Measurements from ENCODE around the gene CCDC187. TPM values are rescaled to one million over a fixed set of nuclear protein-coding genes. Genes with fewer than 3 reads are reported as not detected.
"Not testable (repeated sequence)": the region's sequence is repeated elsewhere in the genome, so short reads cannot be mapped to it uniquely, and the experiment has no call there.

CCDC187 gene
- total RNA-seq, 1 donor from 2014 or later = not detected

DNA sequence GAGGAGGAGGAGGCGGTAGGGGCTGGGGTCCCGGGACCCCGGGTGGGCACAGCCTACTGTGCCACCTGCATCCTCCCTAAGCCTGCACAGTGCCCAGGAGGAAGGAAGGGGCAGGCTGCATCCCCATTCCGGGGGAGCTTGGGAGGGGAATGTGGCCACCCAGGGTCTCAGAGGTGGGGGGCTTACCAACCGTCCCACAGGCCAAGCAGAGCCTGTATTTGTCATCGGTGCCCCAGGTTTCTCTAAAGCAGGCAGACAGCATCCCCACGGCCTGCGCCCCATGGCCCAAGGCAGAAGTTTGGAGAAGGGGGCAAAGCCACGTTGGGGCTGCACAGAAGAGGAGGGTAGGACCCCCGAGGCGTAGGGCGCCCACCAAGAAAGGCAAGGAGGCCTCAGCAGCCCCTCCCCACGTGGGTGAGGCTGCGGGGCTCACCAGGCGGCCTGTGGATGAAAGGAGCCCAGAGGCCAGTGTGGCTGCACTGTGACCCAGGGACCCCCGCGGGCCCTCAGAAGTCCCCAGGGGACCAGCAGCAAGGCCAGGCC lies 22.9 kb upstream of the CCDC187 start:
- no peak for DNase-seq (ENCODE audit: low read depth)

DNA sequence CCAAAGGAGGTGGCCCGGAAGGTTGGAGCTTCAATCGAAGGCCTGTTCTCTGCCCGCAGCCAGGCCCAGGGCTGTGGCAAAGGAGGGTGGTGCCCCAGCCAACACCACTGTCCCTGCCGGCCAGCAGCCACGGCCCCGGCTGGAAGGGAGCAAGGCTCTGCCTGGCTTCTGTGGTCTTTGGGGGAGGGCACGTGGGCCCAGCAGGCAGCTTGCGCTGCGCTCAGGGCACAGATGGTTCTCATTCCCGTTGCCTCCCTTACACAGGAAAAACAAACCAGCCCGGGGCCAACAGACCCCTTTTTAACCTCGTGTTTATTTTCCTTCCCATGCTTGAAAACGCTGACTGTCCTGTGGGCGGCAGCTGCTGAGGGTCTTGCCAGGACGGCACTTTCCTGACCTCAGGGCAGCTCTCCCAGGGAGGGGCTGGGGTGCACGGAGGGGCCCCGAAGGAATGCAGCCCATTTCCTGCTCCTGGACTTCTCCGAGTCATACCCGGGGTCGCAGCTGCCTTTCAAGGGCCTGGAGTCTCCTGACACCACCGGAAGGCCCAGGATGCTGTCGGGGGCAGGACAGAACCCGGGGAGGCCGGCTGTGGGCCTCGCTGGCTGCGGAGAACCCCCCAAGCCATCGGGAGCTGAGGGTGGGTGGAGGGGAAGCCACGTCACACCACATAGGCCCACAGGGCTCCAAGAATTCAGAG lies 22.3 kb upstream of the CCDC187 start:
- DNase-seq (ENCODE audit: low read depth) = no peak

DNA sequence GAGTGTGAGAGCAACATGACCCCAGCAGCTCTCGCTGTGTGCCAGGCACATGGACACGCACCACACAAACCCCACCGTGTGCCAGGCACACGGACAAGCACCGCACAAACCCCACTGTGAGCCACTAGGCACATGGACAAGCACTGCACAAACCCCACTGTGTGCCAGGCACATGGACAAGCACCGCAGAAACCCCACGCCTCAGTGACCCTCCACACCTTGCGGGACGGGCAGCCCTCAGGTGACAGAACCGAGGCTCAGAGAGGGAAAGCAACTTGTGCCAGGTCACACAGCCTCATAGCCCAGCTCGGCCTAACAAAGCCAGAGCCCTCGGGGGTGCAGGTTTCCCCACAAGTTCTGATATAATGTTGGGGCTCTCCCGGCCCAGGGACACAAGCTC lies 21.5 kb upstream of the CCDC187 start:
- DNase-seq (ENCODE audit: low read depth) = no peak

DNA sequence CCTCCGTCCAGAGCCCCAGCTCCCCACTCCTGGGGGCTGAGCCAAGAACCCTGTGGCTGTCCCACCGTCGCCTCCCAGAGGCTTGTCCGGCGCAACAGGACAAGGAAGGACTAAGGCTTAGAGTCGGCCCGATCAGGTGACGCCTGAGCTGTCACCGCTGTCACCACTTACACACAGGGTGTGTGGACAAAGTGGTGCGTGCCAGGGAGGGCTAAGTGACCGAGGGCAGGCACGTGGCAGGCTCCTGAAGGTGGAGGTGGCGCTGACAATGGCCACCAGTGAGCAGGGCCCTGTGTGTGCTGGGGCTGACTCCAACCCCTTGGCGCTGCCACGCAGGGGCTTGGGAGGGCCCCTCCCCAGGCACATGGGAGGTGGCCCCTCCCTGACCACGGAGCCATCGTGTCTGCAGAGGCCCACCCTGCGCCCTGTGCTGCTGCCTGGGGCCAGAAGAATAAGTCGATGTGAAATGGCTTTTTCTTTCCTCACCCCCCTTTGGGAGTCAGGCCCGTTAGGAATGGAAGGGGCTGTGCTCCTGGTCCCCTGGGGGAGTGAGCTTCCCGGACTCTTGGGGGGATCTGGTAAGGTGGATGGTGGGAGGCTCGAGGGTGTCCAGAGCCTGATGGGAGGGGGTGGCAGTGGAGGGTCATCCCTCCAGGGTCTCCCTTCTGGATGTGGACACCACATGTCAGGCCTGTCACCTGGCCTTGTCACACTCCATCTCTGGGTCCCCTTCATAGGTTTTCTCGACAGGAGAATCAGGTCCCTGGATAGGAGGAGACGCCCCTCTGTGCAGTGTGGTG lies 20.8 kb upstream of the CCDC187 start:
- no peak for DNase-seq (ENCODE audit: low read depth)

DNA sequence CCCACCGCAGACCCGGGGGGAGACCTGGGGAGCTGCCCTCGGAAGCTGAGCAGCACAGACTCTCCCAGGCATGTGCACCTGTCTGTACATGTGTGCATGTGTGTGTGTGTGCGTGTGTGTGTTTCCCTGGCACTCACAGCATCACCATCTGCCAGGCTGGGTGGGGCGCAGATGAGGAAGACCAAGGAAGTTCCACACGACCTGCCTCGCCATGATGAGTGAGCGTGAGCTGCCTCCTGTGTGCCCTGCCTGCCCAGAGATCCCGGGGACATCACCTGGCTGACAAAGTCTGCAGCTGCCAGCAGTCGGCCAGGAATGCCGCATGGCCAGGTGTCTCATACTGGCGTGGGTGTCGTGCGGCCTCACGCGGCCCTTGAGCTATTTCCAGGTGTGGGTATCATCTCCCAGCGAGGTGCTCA lies 19.5 kb upstream of the CCDC187 start:
- no peak for DNase-seq (ENCODE audit: low read depth)

DNA sequence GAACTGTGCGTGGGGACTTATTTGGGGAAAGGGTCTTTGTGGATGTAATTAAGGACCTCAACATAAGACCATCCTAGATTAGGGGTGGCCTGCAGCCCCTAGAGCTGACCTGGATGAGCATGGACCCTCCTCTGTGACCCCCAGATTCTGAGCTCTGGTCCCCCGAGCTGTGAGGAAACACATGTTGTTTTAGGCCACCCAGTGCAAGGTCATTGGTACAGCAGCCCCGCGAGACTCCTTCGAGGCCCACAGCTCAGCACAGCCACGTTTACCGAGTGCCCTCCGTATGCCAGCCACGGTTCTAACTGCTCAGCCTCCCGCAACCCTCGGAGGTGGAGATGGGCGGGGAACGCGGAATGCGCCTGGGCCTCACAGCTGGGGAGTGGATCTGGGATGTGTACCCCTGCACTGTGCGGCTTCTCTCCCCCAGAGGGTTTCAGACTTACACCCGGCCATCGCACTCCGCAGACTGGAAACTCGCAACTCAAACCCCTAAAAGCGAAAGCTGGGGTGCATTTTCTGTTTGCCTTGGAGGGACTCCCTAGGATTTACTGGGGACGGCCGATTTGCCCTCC lies 18.9 kb upstream of the CCDC187 start:
- DNase-seq (ENCODE audit: low read depth) = no peak

DNA sequence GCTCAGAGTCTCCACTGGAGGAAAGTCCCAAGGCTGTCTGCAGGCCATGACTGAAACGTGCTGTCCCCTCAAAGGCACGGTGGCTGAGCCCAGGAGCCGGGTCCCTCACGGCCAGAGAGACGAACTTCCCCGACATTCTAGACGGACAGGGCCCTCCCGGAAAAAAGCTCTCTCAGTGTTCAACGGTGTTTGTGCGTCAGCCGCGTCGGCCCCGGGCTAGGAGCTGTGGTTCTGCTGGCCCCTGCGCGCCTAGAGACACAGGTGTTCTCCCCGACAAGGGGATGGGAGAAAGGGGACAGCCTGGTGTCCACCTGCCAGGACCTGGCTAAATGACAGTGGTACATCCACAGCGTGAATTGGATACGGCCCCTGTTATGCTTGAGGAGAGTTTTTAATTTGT lies 17.7 kb upstream of the CCDC187 start:
- DNase-seq (ENCODE audit: low read depth) = no peak

DNA sequence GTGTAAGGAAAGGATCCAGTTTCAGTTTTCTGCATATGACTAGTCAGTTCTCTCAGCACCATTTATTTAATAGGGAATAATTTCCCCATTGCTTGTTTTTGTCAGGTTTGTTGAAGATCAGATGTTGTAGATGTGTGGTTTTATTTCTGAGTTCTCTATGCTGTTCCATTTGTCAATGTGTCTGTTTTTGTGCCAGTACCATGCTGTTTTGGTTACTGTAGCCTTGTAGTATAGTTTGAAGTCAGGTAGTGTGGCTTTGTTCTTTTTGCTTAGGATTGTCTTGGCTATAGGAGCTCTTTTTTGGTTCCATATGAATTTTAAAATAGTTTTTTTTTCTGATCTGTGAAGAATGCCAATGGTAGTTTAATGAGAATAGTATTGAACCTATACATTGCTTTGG lies 17.1 kb upstream of the CCDC187 start:
- DNase-seq (ENCODE audit: low read depth) = not testable (repeated sequence)

DNA sequence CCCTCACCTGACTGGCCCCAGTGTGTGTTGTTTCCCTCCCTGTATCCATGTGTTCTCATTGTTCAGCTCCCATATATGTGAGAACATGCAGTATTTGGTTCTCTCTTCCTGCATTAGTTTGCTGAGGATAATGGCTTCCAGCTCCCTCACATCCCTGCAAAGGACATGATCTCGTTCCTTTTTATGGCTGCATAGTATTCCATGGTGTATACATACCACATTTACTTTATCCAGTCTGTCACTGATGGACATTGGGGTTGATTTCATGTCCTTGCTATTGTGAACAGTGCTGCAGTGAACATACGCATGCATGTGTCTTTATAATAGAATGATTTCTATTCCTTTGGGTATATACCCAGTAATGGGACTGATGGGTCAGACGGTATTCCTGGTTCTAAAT lies 16.1 kb upstream of the CCDC187 start:
- DNase-seq (ENCODE audit: low read depth) = not testable (repeated sequence)

DNA sequence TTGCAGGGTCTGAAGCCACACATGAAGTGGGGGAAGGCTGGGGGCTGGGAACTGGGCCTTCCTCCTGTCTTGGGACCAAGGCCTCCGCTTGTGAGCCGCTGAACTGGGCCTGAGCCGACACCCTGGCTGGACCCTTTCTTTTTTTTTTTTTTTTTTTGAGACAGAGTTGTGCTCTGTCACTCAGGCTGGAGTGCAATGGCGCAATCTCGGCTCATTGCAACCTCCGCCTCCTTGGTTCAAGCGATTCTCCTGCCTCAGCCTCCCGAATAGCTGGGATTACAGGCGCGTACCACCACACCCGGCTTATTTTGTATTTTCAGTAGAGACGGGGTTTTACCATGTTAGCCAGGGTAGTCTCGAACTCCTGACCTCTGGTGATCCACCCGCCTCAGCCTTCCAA lies 15.3 kb upstream of the CCDC187 start:
- DNase-seq (ENCODE audit: low read depth) = not testable (repeated sequence)

DNA sequence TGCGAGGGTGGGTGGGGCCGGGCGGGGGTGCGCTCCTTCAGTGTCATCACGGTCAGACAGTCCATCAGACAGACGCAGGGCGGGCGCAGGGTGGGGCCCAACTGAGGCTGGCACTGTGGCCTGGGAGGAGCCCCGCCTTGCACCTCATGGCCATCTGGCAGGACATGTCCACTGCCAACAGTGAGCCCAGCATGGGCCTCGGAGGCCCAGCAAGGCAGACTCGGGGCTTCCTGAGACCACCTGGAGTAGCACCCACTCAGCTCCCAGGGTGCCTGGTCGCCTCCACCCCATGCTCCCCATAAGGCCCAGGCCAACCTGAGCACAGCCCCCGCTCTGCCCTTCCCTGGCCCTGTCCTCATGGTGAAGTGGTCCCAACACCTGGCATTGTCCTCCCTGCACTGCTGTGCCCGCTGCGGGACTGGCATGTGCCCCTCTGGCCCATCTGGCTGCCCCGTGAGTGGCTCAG lies 14.9 kb upstream of the CCDC187 start:
- DNase-seq (ENCODE audit: low read depth) = no peak

DNA sequence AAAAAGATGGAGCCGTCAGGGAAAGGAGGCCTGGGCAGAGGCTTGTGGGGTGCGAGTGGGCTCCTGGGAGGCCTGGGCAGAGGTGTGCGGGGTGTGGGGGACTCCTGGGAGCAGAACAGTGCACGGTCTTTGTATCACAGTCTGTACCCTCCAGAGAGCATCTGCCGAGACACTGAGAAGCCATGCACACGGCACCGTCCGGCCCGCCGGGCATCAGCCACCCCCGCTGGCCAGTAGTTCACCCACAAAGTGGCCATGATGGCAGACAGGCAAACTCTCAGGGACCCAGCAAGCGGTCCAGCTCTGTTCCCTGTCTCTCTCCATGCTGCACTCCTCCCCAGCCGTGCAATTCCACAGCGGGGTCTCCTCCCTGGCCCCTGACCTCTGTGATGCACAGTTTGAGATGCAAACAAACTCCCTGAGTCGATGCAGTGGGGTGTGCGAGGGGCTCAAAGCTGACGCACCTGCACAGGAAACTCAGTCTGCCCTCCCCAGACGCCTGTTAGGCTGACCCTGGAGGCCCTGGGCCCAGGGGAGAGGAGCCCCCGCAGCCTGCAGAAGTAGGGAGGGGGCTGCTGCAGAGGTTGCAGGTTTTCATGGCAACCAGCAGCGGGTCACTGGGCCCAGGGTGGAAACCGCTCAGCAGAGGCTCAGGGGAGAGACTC lies 14.3 kb upstream of the CCDC187 start:
- DNase-seq (ENCODE audit: low read depth) = no peak

DNA sequence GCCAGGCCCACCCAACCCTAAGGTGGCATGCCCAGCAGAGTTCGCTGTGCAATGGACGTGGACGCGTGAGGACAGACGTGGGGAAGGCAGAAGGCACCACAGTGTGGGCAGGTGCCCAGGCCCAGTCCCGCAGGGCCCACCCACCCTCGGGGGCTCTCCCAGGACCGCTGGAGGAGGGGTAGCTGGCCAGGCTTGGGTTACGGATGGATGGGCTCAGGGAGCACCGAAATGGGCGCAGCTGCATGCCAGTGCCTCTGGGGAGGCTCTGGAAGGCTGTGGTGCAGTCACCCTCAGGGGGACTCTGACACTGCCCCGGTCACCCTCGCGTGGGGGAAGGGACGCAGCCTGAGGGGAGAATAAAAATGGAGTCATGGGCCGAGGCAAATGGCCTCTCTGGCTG lies 13.8 kb upstream of the CCDC187 start:
- DNase-seq (ENCODE audit: low read depth) = no peak

DNA sequence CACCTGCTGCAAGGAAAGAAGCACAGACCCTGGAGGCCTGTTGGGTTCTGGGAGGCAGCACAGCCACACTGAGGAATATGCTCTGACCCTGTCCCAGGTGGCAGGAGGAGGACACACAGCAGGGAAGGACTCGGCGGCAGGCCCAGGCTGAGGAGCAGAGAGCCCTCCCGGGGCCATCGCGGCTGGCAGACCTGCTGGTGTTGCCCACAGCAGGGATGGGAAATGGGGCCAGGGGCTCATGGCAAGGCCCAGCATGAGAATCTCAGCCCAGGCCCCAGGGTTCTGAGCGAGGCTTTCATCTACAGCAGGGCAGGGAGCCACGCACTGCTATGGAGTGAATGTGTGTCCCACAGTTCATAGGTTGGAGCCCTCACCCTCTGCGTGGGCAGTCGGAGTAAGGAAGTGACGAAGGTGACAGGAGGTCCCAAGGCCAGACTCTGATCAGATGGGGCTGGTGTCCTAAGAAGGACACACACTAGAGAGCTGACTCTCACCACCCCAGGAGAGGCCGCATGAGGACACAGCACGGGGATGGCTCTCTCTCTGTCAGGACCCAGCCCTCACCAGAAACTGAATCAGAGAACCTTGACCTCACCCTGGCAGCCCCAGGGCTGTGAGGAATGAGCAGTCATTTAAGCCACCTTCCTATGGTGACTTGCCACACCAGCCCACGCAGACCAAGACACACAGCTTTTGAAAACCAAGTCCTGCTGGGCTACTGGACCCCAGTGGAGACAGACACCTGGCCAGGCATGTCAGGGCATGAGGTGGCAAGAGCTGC lies 13.2 kb upstream of the CCDC187 start:
- no peak for DNase-seq (ENCODE audit: low read depth)

DNA sequence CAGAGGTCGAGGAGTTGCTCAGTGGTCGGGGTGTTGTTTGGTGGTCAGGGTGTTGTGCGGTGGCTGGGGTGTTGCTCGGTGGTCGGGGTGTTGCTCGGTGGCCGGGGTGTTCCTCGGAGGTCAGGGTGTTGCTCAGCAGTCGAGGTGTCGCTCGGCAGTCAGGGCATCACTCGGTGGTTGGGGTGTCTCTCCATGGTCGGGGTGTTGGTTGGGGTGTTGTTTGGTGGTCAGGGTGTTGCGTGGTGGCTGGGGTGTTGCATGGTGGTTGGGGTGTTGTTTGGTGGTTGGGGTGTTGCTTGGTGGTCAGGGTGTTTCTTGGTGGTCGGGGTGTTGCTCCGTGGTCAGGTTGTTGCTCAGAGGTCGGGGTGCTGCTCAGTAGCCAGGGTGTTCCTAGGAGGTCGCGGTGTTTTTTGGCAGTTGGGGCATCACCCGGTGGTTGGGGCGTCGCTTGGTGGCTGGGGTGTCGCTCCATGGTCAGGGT lies 12.4 kb upstream of the CCDC187 start:
- DNase-seq (ENCODE audit: low read depth) = no peak

DNA sequence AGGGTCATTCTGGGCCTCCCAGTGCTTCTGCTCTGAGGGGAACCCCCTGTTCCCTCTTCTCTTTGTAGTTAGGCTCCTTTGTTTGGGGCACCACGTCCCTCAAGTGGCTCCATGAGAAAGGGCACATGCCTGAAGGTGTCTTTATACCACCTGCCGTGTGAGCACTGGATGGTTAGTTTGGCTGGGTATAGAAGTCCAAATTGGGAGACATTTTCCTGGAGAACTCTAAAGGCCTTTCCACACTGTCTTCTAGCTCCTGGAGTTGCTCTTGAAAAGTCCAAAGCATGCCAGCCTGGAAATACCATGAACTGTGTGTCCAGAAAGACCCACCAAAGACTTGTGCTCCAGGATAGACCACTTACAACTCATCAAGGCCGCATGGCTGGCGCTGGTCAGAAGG lies 11.1 kb upstream of the CCDC187 start:
- DNase-seq (ENCODE audit: low read depth) = no peak

DNA sequence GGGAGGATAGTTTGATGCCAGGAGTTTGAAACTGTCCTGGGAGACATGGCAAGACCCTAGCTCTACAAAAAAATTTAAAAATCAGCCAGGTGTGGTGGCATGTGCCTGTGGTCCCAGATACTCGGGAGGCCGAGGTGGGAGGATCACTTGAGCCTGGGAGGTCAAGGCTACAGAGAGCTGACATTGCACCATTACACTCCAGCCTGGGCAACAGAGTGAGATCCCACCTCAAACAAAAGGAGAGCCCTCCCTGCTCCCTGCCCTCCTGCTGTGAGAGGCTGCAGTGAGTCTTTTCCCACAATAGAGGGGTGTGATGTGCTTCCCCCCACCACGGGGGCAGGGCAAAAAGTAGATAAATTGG lies 10.1 kb upstream of the CCDC187 start:
- DNase-seq (ENCODE audit: low read depth) = no peak

DNA sequence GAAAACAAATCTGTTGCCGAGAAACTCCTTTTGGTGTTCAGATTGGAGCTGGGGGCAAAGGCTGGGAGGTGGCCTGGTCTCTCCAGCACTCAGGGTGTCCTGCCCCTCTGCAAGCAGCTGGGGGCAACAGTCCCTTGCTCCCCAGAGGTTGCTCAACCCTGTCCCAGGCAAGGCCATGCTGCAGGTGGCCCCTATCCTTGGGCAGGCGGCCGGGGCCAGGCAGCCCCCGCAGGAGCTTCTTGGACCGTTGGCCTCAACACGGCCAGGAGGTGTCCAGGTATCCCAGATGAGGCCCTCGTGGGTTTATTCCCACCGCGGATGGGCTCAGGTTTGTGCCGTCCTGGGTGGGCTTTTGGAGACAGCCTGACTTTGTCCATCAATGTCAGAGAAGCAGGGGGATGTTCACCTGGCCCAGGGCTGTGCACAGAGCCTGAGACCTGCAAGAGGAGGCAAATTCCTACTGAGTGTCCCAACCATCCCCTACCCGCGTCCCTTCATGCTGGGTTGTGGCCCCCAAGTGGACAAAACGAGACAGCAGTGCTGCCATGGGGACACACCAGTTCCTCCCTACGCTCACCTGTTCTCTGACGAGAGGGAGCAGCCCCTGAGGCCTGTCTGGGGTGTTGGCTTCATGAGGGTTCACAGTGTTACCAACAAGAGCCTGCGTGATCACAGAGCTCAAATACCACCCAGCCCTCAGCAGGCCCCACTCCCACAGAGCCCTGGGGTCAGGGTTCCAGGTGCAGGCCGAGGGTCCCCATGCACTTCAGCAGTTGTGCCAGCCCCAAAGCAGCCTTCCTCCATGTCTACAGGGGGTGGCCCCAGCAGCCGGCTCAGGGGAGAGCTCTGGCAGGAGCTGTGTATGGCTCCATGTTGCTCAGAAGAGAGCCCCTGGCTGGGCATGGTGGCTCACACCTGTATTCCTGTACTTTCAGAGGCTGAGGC lies 9.5 kb upstream of the CCDC187 start:
- DNase-seq (ENCODE audit: low read depth) = no peak

DNA sequence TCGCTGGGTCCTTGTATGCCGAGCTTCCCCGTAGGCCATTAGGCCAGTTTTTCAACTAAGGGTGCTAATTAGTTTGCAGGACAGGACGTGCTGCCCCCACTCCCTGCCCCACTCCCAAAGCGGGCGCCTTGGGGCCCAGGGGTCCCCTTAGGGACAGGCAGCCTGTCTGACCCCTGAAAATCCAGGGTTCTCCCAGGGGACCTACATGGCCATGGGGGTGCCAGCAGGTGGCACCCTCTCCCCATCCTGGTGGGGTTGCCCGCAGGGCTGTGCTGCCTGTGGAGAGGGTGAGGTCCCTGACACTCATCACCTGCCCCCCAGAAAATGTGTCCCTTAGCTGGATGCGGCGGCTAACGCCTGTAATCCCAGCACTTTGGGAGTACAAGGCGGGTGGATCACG lies 8.5 kb upstream of the CCDC187 start:
- no peak for DNase-seq (ENCODE audit: low read depth)

DNA sequence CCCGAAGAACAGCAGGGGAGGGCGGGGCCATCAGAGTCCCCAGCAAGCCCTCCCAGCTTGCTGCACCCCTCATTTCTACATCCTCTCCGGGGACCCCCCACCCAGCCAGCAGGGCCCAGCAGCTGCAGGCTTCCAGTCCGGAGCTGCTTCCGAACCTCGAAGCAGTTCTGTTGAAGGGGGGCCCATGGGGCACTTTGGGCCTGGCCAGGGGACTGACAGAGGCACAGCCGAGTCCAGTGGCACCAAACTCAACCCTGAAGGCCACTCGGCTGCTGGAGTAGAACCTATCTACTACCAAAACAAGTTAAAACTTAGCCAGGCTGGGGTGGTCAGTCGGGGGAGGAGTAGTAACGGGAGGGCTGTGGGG lies 8.1 kb upstream of the CCDC187 start:
- no peak for DNase-seq (ENCODE audit: low read depth)
